ENCODE results near the gene KCNAB2.

The KCNAB2 gene

GRCh38 chr1:6082430-6082971 lies 36.8 kb downstream of the KCNAB2 start:
- Histone ChIP-seq H3K9me3 (ENCODE audit: severe bottlenecking) (no peaks in the 10 kb centered on the region), H3K36me3 (no peaks in the 10 kb centered on the region), H3K4me3 (ENCODE audit: low read depth, low read length) (no peak overlapping the region), H3K27me3 (ENCODE audit: insufficient read depth, low read depth, severe bottlenecking) (no peaks in the 10 kb centered on the region), H3K27ac (no peak overlapping the region)
- TF ChIP-seq CTCF (IDR thresholded peaks at IDR 0.05; ENCODE audit: low read depth, low read length), result peak; percentile 36; the same call in 1 of the 2 replicates
- no peak for DNase-seq

- H3K36me3 ChIP-seq, result no peaks in the 10 kb centered on the region
- H3K27me3 ChIP-seq (ENCODE audit: insufficient read depth, low read depth, severe bottlenecking), result no peaks in the 10 kb centered on the region
- no peaks in the 10 kb centered on the region for H3K9me3 ChIP-seq (ENCODE audit: severe bottlenecking)
- DNase-seq, result no peak
- H3K27ac ChIP-seq, result no peak overlapping the region
- no peak for TF ChIP-seq CTCF (IDR thresholded peaks at IDR 0.05; ENCODE audit: low read depth, low read length)
- no peak overlapping the region for H3K4me3 ChIP-seq (ENCODE audit: low read depth, low read length)
These were observed 37.7 kb downstream of the KCNAB2 start for GRCh38 chr1:6083385-6083784.

- TF ChIP-seq CTCF (IDR thresholded peaks at IDR 0.05; ENCODE audit: low read depth, low read length), result no peak
- Histone ChIP-seq H3K27me3 (ENCODE audit: insufficient read depth, low read depth, severe bottlenecking) (no peaks in the 10 kb centered on the region), H3K36me3 (no peaks in the 10 kb centered on the region), H3K9me3 (ENCODE audit: severe bottlenecking) (no peaks in the 10 kb centered on the region), H3K27ac (no peak overlapping the region), H3K4me3 (ENCODE audit: low read depth, low read length) (no peak overlapping the region)
- no peak for DNase-seq
These were observed 38.2 kb downstream of the KCNAB2 start for GRCh38 chr1:6083801-6084446.

- Histone ChIP-seq H3K27me3 (ENCODE audit: insufficient read depth, low read depth, severe bottlenecking) (no peaks in the 10 kb centered on the region), H3K36me3 (no peaks in the 10 kb centered on the region; the same call in 1 of the 2 replicates), H3K27ac (no peak overlapping the region), H3K9me3 (ENCODE audit: severe bottlenecking) (no peaks in the 10 kb centered on the region), H3K4me3 (ENCODE audit: low read depth, low read length) (no peak overlapping the region)
- no peak for TF ChIP-seq CTCF (IDR thresholded peaks at IDR 0.05; ENCODE audit: low read depth, low read length)
- no peak for DNase-seq
These were observed 39.2 kb downstream of the KCNAB2 start for GRCh38 chr1:6084781-6085495.

GRCh38 chr1:6085666-6086065 lies 40.0 kb downstream of the KCNAB2 start:
- H3K27ac ChIP-seq, result no peak overlapping the region
- no peak for DNase-seq
- no peaks in the 10 kb centered on the region for H3K27me3 ChIP-seq (ENCODE audit: insufficient read depth, low read depth, severe bottlenecking)
- no peaks in the 10 kb centered on the region for H3K9me3 ChIP-seq (ENCODE audit: severe bottlenecking)
- no peaks in the 10 kb centered on the region; the same call in 1 of the 2 replicates for H3K36me3 ChIP-seq
- no peak overlapping the region for H3K4me3 ChIP-seq (ENCODE audit: low read depth, low read length)
- TF ChIP-seq CTCF (IDR thresholded peaks at IDR 0.05; ENCODE audit: low read depth, low read length), result no peak

All from WERI-Rb-1 (cell line).